A673 (cell line): ENCODE results near the gene B4GALNT1. TPM values are rescaled to one million over a fixed set of nuclear protein-coding genes. Genes with fewer than 3 reads are reported as not detected.

Source experiments
- BruUV-seq: library from RNA; stranded (reverse); fragments of 400-500 nt; replicated peaks from 2 replicates; lab custom pipeline; 2021; lab: Mats Ljungman, UMichigan
- CTCF ChIA-PET: fragments of 300-600 bp; sonication (Branson Sonifier 250); formaldehyde crosslinking; loops from one replicate; lab custom pipeline; 2022; ENCODE audit warnings: antibody characterized with exemption; lab: Charles Lee
- POLR2A ChIA-PET: fragments of 300-600 bp; sonication (Branson Sonifier 250); formaldehyde crosslinking; loops from one replicate; lab custom pipeline; 2022; ENCODE audit warnings: antibody characterized with exemption; ENCODE audit not compliant: low non-redundant PET; lab: Charles Lee
- DNase-seq: peaks from one replicate; pipeline ENCODE4 v3.0.0-alpha.2; 2015; ENCODE audit warnings: low spot score
- H3K27ac ChIP-seq: fragments of 200-600 bp; sonication (generic); 2 replicates; pipeline ENCODE4 v1.5.1; 2016; ENCODE audit warnings: mixed run types, low read depth, mild to moderate bottlenecking, mixed read lengths, antibody characterized with exemption, low read length; ENCODE audit not compliant: poor library complexity, severe bottlenecking
- H3K27me3 ChIP-seq: fragments of 200-600 bp; sonication (generic); replicated peaks from 2 replicates; pipeline ENCODE4 v1.6.1; 2017; ENCODE audit warnings: mixed run types, low read depth, mild to moderate bottlenecking, mixed read lengths, antibody characterized with exemption, low read length; ENCODE audit not compliant: insufficient read depth, poor library complexity
- H3K36me3 ChIP-seq: fragments of 200-600 bp; sonication (generic); 2 replicates; pipeline ENCODE4 v1.6.1; 2016; ENCODE audit warnings: mixed run types, mild to moderate bottlenecking, mixed read lengths, antibody characterized with exemption, low read length; ENCODE audit not compliant: insufficient read depth, poor library complexity, severe bottlenecking
- H3K4me1 ChIP-seq: fragments of 200-600 bp; sonication (generic); 2 replicates; pipeline ENCODE4 v1.6.1; 2017; ENCODE audit warnings: mixed run types, mild to moderate bottlenecking, mixed read lengths, antibody characterized with exemption, low read length; ENCODE audit not compliant: insufficient read depth, poor library complexity, severe bottlenecking
- H3K4me3 ChIP-seq: fragments of 200-600 bp; sonication (generic); 2 replicates; pipeline ENCODE4 v1.5.1; 2016; ENCODE audit warnings: low read depth, mixed run types, mild to moderate bottlenecking, mixed read lengths, low read length; ENCODE audit not compliant: poor library complexity, severe bottlenecking
- H3K9me3 ChIP-seq: fragments of 200-600 bp; sonication (generic); 2 replicates; pipeline ENCODE4 v1.6.1; 2016; ENCODE audit warnings: mixed run types, low read depth, mild to moderate bottlenecking, mixed read lengths, antibody characterized with exemption, low read length; ENCODE audit not compliant: poor library complexity, severe bottlenecking
- CTCF ChIP-seq: fragments of 300-800, 200-600 bp; sonication (generic); conservative IDR thresholded peaks from 2 replicates; pipeline ENCODE4 v1.5.1; 2017; ENCODE audit warnings: low read depth, mild to moderate bottlenecking, antibody characterized with exemption, low read length, moderate library complexity, mixed read lengths
- EZH2 ChIP-seq: fragments of 200-600 bp; sonication (generic); IDR thresholded peaks from 2 replicates; pipeline ENCODE4 v1.6.1; 2017; ENCODE audit warnings: borderline replicate concordance, low read depth, mild to moderate bottlenecking, mixed read lengths, antibody characterized with exemption, low read length; ENCODE audit not compliant: poor library complexity, severe bottlenecking
- intact Hi-C: fragments of 100-400 bp; cut with micrococcal nuclease; formaldehyde crosslinking; loops from one replicate; pipeline ENCODE4 v1.10.0; 2022; ENCODE audit not compliant: unreplicated experiment
- total RNA-seq: library from RNA; stranded (reverse); gene quantifications from 2 replicates; pipeline ENCODE4 v1.2.3, GENCODE V29; 2021

Gene B4GALNT1
- total RNA-seq, 1 experiment from 2014 or later, result 34.5 TPM

GRCh38 chr12:57605811-57606311, 27.1 kb downstream of the B4GALNT1 start:
- no peaks in the 10 kb centered on the region for H3K27me3 ChIP-seq
- BruUV-seq, result no TSS peak
- peaks cover 6% of the 10 kb centered on the region for H3K36me3 ChIP-seq
- intact Hi-C loops, result no loop called here
- ChIA-PET POLR2A (no interaction called here), CTCF (interaction anchor here (0.8 to 1.6 kb wide), 2 partner anchors 22 to 120 kb away, joined by 3 to 4 read pairs; no protein-coding TSS in a partner anchor)
- DNase-seq, result no peak
- H3K9me3 ChIP-seq, result no peaks in the 10 kb centered on the region
- peak overlapping the region; percentile 1 for H3K27ac ChIP-seq
- H3K4me3 ChIP-seq, result peak overlapping the region; percentile 92
- peaks cover 15% of the 10 kb centered on the region for H3K4me1 ChIP-seq
- TF ChIP-seq CTCF (no peak), EZH2 (no peak)

- Histone ChIP-seq H3K27me3 (no peaks in the 10 kb centered on the region), H3K4me1 (peaks cover 11% of the 10 kb centered on the region), H3K4me3 (peak overlapping the region; percentile 92), H3K36me3 (peaks cover 6% of the 10 kb centered on the region), H3K9me3 (no peaks in the 10 kb centered on the region), H3K27ac (peak overlapping the region; percentile 75)
- CTCF ChIA-PET, result interaction anchor here (0.8 to 1.6 kb wide), 2 partner anchors 22 to 121 kb away, joined by 3 to 4 read pairs; no protein-coding TSS in a partner anchor
- POLR2A ChIA-PET, result no interaction called here
- TSS peak; percentile 71 for BruUV-seq
- DNase-seq, result peak; percentile 35
- no peak for TF ChIP-seq EZH2
- no peak for TF ChIP-seq CTCF
- intact Hi-C loops, result no loop called here
Measured at GRCh38 chr12:57604992-57605810, 27.8 kb downstream of the B4GALNT1 start.

GRCh38 chr12:57604454-57604991, 28.5 kb downstream of the B4GALNT1 start, which contains the start of gene DTX3:
TSS of gene DTX3 (plus strand) at chr12:57604824. CDS start at chr12:57606518, 1,694 bp downstream.
- H3K36me3 ChIP-seq, result peaks cover 6% of the 10 kb centered on the region
- H3K9me3 ChIP-seq, result no peaks in the 10 kb centered on the region
- ChIA-PET POLR2A (no interaction called here), CTCF (interaction anchor here (1.0 kb wide), 2 partner anchors 21 to 31 kb away, joined by 3 read pairs; no protein-coding TSS in a partner anchor)
- peak within 1 kb of the TSS; percentile 92 for H3K4me3 ChIP-seq
- H3K4me1 ChIP-seq, result peaks cover 11% of the 10 kb centered on the region
- DNase-seq, result peak; percentile 52
- BruUV-seq, result no TSS peak
- H3K27ac ChIP-seq, result peak within 1 kb of the TSS; percentile 75
- intact Hi-C loops, result no loop called here
- no peaks in the 10 kb centered on the region for H3K27me3 ChIP-seq
- TF ChIP-seq EZH2 (no peak), CTCF (no peak)
